ENCODE data around the gene LAMA5. TPM values are rescaled to one million over a fixed set of nuclear protein-coding genes. Genes with fewer than 3 reads are reported as not detected.

LAMA5 gene
- total and polyA plus RNA-seq, 2 experiments from 2014 or later, result 201 to 298 TPM

DNA sequence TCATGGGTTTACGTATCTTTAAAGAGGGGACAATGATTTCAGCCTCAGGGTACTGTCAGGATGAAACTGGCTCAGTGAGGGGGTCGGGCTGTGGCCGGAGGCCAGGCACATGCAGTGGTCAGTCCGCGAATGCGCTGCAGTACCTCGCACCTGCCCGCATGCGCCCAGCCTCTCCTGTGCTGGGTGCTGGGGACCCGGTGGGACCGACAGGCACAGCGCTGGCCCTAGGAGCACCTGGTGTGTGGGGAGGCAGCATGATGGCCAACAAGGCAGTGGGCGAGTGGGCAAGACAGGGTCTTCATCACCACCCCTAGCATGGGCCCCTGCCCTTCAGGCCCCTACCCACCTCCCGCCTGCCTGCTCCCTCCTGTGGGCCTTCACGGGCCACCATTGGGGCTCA is 40.9 kb upstream of the LAMA5 start:
- Mint-ChIP-seq H3K4me3 (peak overlapping the region; percentile 71), H3K27me3 (ENCODE audit: insufficient read depth, low read depth, poor library complexity) (peaks cover 11% of the 10 kb centered on the region), H3K27ac (no peak overlapping the region), H3K9me3 (no peaks in the 10 kb centered on the region), H3K36me3 (ENCODE audit: low read depth) (no peaks in the 10 kb centered on the region), H3K4me1 (peaks cover 9% of the 10 kb centered on the region)
- H3K36me3 ChIP-seq (ENCODE audit: insufficient read depth), result no peaks in the 10 kb centered on the region
- no peaks in the 10 kb centered on the region; the same call in 1 of the 2 replicates for H4K20me1 ChIP-seq (replicated peaks; ENCODE audit: insufficient read depth)
- H3K4me1 ChIP-seq (ENCODE audit: insufficient read depth), result no peaks in the 10 kb centered on the region; the same call in 1 of the 2 replicates
- no peak for TF ChIP-seq NANOG (IDR thresholded peaks at IDR 0.05; ENCODE audit: borderline replicate concordance)
- TF ChIP-seq ZNF331 (CRISPR knock-in tag; IDR thresholded peaks at IDR 0.05; ENCODE audit: low read depth), result no peak
- TF ChIP-seq, protein P1, sequence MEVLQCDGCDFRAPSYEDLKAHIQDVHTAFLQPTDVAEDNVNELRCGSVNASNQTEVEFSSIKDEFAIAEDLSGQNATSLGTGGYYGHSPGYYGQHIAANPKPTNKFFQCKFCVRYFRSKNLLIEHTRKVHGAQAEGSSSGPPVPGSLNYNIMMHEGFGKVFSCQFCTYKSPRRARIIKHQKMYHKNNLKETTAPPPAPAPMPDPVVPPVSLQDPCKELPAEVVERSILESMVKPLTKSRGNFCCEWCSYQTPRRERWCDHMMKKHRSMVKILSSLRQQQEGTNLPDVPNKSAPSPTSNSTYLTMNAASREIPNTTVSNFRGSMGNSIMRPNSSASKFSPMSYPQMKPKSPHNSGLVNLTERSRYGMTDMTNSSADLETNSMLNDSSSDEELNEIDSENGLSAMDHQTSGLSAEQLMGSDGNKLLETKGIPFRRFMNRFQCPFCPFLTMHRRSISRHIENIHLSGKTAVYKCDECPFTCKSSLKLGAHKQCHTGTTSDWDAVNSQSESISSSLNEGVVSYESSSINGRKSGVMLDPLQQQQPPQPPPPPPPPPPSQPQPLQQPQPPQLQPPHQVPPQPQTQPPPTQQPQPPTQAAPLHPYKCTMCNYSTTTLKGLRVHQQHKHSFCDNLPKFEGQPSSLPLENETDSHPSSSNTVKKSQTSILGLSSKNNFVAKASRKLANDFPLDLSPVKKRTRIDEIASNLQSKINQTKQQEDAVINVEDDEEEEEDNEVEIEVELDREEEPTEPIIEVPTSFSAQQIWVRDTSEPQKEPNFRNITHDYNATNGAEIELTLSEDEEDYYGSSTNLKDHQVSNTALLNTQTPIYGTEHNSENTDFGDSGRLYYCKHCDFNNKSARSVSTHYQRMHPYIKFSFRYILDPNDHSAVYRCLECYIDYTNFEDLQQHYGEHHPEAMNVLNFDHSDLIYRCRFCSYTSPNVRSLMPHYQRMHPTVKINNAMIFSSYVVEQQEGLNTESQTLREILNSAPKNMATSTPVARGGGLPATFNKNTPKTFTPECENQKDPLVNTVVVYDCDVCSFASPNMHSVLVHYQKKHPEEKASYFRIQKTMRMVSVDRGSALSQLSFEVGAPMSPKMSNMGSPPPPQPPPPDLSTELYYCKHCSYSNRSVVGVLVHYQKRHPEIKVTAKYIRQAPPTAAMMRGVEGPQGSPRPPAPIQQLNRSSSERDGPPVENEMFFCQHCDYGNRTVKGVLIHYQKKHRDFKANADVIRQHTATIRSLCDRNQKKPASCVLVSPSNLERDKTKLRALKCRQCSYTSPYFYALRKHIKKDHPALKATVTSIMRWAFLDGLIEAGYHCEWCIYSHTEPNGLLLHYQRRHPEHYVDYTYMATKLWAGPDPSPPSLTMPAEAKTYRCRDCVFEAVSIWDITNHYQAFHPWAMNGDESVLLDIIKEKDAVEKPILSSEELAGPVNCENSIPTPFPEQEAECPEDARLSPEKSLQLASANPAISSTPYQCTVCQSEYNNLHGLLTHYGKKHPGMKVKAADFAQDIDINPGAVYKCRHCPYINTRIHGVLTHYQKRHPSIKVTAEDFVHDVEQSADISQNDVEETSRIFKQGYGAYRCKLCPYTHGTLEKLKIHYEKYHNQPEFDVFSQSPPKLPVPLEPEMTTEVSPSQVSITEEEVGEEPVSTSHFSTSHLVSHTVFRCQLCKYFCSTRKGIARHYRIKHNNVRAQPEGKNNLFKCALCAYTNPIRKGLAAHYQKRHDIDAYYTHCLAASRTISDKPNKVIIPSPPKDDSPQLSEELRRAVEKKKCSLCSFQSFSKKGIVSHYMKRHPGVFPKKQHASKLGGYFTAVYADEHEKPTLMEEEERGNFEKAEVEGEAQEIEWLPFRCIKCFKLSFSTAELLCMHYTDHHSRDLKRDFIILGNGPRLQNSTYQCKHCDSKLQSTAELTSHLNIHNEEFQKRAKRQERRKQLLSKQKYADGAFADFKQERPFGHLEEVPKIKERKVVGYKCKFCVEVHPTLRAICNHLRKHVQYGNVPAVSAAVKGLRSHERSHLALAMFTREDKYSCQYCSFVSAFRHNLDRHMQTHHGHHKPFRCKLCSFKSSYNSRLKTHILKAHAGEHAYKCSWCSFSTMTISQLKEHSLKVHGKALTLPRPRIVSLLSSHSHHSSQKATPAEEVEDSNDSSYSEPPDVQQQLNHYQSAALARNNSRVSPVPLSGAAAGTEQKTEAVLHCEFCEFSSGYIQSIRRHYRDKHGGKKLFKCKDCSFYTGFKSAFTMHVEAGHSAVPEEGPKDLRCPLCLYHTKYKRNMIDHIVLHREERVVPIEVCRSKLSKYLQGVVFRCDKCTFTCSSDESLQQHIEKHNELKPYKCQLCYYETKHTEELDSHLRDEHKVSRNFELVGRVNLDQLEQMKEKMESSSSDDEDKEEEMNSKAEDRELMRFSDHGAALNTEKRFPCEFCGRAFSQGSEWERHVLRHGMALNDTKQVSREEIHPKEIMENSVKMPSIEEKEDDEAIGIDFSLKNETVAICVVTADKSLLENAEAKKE (CRISPR knock-in tag; IDR thresholded peaks at IDR 0.05), result no peak
- no peak for TF ChIP-seq CREB1 (CRISPR knock-in tag; IDR thresholded peaks at IDR 0.05; ENCODE audit: low read depth)
- no peak for TF ChIP-seq ETS1 (IDR thresholded peaks at IDR 0.05)
- TF ChIP-seq JUNB (IDR thresholded peaks at IDR 0.05; ENCODE audit: unreplicated experiment), result no peak
- TF ChIP-seq CTCF (conservative IDR thresholded peaks at IDR 0.05; ENCODE audit: low read depth in 2 of 2), result no peak
- no peak for TF ChIP-seq ZNF114 (CRISPR knock-in tag; IDR thresholded peaks at IDR 0.05)
- TF ChIP-seq EZH2 (IDR thresholded peaks at IDR 0.05; ENCODE audit: low read depth, unreplicated experiment), result no peak
- no peak overlapping the region for H2AFZ ChIP-seq
- no peaks in the 10 kb centered on the region for H3K79me2 ChIP-seq (replicated peaks; ENCODE audit: insufficient read depth)
- H3K27ac ChIP-seq (ENCODE audit: low read depth), result no peak overlapping the region
- no peak overlapping the region for H3K4me2 ChIP-seq
- no peaks in the 10 kb centered on the region for H3F3A ChIP-seq (replicated peaks; ENCODE audit: low read depth)
- H3K9me2 ChIP-seq (ENCODE audit: insufficient read depth), result no peaks in the 10 kb centered on the region
- DNase-seq (ENCODE audit: low spot score) (no peak), ATAC-seq (no peak)
- H3K27me3 ChIP-seq (ENCODE audit: insufficient read depth), result no peaks in the 10 kb centered on the region
- H3K4me3 ChIP-seq, result no peak overlapping the region; the same call in 1 of the 2 replicates

Measured in GM23338 (cell line).